ENCODE measurements around the gene AOAH.
"Not testable (repeated sequence)": the region's sequence is repeated elsewhere in the genome, so short reads cannot be mapped to it uniquely, and the experiment has no call there.

The AOAH gene

DNA sequence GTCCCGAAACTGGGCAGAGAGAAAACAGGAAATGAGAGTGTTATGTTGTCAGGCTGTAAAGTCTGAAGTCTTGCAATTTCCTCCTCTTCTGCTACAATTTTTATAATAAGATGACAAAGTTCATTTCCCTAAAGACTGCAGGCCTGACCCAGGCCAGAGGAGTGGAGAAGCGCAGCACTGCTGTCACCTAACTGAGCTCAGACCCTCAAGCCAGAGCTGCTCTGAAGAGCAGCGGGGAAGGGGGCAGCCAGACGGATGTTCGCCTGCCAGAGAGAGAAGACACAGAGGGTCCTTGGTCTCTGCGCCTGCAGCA lies 12.6 kb upstream of the AOAH start:
- DNase-seq, result no peak

DNA sequence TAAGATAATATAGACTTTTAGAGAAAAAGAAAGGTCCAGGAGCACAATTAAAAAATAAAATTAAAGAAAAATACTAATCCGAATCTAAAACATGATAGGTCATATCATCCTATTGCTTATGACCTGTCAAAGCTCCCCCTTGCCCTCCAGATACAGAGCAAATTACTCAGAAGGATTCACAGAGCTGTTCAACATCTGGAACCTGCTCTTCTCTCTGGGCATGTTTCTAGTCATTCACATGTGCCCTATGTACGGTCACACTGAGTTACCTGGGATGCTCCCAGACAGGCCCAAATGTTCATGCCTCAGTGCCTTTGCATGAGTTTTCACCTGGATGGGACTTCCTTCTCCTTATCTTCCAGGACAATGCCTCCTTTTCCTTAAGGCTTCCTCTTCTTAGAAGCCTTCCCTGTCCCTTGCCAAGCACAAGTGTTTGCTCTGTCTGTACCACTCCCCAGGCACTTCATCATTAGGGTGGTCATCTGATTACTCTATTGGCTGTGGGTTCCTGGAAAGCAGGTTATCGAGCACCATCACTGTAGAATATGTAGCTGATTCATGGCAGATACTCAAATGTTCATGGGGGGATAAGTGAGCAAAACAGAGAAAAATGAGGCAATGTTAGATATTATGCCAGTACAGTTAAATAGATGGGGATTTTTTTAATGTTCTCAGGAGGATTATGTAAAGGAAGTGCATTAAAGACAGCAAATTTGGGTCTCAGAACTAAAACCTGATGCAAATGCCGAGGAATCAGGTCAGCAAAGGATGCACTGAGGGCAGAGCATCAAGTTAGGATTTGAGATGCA lies 12.0 kb upstream of the AOAH start:
- DNase-seq, result no peak

DNA sequence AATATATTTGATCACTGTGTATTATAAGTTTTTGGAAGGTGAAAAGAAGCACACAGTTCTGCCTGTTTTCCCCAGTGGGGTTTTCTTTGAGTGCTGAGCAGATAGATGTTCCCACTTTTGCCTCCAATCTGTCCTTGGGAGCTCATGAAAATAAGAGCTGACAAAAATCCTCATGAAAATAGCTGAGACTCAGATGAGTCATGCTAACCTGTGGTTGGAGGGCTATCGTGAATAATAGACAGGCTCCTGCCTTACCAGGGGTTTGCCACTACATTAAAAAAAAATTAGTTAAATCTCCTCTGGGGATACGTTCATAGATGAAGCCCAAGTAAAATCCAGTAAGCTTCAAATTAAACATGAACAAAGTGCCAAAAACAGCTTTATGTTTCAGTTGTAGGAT lies 10.9 kb upstream of the AOAH start:
- DNase-seq, result no peak

DNA sequence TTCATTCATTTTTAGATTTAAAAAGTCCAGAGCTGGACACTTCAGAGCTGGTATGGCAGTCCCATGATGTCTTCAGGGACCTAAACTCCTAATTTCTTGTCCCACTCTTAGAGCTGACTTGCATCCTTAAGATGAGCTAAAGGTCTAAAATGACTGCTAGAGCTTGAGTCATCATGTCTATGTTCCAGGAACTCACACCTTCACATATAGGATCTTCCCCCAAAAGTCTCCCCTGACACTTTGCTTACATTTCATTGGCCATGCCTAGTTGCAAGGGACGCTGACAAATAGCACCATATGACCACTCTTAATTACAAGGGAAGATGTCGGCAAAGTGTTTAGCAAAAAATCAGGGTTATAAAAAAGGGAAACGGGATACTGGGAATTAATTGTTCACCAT lies 10.4 kb upstream of the AOAH start:
- no peak for DNase-seq

DNA sequence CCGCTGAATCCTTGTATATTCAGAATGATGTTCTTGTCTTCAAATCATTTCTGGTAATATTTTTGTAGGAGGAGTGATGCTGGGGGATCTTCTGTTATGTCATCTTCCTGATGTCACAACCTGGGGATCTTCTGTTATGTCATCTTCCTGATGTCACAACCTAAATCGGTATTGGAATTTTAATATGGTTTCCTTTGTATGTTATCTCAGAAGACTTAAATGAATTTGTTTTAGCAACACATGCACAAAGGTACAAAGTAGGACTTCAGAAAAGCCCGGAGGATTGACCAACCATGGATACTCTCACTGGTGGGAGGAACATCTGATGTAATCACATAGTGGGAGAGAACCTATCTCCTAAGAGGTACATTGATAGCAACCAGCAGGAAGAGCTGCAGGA lies 9.1 kb upstream of the AOAH start:
- DNase-seq, result no peak

DNA sequence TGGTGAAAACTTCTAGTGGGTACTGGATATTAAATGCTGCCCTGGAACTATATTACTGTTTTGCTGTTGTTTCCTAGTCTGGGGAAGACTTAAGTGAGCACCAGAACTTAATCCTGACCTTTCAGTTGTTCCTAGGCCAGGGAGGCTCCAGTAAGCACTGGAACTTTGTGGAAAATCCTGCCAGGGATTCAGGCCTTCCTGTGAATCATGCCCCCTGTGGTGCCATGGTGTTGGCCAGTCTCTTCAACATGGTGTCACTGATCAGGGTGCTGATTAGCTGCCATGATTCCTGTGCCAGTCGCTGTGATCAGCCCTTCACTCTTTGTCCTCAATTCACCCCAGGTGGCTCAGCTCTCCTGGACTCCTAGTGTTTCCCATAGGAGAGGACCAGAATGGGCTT lies 8.5 kb upstream of the AOAH start:
- DNase-seq, result no peak

DNA sequence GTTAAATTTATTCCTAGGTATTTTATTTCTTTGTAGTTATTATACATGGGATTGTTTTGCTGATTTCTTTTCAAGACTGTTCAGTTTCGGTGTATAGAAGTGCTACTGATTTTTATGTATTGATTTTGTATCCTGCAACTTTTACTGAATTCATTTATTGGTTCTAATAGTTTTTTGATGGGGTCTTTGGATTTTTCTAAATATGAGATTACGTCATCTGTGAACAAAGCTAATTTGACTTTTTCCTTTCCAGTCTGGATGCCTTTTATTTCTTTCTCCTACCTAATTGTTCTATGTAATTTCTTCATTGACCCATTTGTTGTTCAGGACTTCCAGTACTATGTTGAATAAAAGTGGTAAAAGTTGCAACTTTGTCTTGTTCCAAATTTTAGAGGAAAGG lies 5.8 kb upstream of the AOAH start:
- no peak for DNase-seq

DNA sequence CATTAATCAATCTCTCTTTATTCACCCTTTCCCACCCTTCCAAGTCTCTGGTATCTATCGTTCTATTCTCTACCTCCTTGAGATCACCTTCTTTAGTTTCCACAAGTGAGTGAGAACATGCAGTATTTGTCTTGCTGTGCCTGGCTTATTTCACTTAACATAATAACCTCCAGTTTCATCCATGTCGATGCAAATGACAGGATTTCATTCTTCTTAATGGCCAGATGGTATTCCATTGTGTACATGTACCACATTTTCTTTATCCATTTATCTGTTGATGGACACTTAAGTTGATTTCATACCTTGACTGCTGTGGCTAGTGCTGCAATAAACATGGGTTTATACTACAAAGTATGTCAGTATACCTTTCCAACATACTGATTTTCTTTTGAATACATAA lies 3.8 kb upstream of the AOAH start:
- DNase-seq, result no peak

DNA sequence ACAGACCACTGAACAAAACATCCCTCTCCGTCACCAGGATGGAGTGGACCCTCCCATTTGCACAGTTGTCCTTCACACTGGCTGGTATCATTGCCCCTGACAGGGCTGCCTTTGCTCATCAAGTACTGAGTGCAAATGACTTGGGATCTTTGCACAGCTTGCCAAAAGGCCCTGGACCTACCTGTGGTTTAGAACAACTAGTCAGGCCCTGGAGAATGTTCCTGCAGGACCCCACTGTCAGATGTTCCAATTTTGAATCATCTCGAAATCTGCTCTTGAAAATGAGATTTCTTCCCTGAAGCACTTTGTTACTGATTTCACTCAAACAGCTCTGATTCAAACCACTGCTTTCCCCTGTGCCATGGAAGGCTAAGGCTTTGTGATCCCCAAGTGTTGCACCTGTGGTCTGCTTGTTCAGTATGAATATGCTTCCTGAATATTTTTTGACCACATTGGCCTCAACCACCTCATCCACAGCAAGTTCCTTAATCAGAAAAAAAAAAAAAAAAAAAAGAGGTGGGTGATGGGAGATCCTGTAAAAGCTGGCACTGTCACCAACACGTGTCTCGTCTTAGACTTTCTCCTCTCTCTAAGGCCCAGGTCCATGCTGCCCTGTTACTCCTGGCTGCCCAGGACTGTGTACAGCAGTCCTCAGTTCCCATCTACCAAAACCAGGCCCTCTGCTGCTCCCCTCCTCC lies 2.7 kb upstream of the AOAH start:
- no peak for DNase-seq

DNA sequence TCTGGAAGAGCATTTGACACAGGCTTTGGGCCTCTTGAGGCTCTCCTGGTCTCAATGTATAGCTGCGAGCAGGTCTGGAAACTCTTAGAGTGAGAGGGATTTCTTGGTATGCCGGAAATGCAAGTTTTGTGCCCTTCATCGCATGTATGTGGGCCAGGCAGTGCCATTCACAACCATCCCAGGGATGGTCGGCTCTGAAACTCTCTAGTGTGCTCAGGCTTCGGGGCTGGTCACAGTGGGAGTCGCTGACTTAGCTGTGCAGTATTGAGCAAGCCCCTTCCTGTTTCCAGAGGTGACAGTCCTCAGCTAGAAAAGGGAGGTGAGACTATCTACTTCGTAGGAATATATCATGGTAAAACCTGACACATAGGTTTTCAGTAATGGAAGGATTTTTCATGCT lies 2.0 kb upstream of the AOAH start:
- no peak for DNase-seq

DNA sequence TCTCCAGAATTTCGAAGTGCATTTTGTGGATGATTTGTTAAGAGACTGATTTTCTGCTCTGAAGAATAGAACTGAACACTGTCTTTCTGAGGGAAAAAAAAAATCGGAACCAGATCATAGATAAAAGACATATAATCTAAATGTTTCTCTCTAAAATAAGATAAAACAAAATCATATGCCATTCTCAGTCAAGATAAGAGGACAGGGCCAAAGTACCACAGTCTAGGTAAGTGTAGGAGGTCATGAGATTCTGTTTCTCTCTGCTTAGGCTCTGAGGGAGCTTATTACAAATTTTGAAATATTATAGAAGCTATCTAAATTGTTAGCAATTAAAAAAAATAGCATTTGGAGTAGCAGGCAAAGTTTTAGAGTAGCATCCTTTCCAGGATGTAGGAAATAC lies 702 bp upstream of the AOAH start:
- no peak for DNase-seq

DNA sequence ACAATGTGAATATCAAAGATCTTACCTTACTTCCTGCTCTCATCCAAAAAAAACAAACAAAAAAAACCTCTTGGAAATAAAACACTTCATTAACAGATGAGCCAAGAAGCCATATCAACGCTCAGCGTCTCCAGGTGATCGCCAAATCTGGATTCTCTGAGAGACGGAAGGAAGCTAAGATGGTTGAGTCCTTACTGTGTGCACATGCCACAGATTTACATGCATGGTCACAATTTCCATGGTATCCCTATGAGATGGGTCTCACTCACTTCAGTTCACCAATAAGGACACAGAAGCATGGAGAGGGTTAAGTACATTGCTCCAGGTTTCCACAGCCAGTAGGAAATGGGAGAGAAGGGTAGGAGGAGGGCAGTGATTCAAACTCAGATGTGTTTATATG lies 1.0 kb downstream of the AOAH start:
- DNase-seq, result no peak

DNA sequence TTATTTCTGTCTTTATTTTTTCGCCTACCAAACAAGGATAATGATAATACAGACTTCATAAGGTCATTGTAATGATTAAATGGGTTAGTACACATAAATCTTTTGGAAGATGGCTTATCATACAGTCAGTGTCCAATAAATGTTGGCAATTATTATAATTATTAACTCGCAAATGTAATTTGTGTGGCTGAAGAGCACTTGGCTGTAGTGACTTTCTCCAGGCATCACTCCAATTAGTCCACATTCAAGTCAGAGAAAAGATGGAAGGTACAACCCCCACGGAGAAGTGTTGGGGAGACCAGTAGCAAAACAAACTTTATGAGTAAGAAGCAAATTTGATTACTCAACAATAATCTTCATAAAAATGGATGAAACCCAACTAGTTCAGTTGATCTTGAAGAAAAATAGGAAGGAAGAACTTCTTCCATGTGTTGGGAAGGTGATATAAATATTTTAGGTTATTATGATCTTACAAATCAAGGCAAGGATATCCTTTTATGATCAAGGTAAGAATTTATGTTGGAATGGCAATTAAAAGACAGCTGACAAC lies 5.1 kb downstream of the AOAH start:
- DNase-seq, result no peak

DNA sequence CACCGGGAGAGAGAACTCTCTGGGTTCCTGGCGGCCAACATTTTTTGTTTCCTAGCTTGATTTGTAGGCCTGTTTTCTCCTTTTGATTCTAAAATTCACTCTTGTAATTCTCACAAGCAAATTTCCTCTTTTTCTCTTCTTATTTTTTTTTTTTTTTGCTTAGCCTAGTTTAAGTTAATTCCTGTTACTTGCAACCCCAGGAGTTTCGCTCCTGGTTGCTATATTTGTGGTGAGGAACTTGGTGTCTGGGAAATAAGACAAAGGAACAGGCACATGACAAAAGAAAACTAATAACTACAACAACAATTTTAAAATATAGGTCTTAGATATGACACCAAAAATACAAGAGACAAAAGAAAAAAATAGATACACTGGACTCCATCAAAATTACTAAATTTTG lies 6.7 kb downstream of the AOAH start:
- no peak for DNase-seq

DNA sequence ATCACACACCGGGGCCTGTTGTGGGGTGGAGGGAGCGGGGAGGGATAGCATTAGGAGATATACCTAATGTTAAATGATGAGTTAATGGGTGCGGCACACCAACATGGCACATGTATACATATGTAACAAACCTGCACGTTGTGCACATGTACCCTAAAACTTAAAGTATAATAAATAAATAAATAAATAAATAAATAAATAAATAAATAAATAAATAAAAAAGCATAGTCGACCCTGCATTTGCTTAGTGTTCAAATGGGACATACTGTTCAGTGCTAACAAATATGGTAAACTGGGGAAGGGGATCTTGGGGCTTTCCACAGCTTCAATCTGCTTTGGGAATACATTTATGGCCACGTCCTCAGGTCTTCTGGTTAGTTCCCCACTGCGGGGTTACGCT lies 7.5 kb downstream of the AOAH start:
- DNase-seq, result not testable (repeated sequence)

DNA sequence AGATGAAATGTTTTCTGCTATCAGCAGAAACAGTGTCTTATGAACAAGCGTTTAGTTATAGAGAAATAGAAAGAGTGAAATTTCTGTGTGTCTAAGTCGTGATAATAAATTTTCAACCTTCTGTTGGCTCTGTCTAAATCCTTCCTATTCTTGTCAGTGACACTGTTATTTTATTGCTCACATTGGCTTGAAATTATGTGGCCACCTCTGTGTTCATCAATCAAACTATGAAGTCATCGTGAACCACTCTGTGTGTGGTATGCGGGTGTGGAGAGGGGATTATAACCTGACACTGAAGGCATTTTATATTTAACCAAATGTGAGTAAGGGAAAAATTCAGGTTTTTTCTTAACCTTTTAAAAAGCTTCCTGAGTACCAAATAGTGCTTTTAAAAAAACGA lies 12.3 kb downstream of the AOAH start:
- no peak for DNase-seq

DNA sequence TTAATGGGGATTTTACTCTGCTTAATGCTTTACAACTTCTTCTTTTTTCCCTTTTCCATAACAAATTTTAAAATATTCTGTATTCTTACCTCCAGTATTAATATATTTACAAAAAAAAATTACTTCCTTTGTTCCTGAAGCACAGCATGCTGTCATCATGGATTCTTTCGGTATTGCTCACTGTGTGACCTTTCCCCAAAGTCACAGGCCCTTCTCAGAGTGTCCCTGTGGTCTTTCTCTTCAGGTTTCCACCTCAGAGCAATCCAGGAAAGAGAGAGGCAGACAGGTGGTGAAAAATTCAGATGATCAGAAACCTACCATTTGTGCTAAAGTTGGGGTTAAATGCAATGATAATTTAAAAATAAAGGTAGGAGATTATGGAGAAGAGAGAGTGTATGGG lies 13.0 kb downstream of the AOAH start:
- no peak for DNase-seq

DNA sequence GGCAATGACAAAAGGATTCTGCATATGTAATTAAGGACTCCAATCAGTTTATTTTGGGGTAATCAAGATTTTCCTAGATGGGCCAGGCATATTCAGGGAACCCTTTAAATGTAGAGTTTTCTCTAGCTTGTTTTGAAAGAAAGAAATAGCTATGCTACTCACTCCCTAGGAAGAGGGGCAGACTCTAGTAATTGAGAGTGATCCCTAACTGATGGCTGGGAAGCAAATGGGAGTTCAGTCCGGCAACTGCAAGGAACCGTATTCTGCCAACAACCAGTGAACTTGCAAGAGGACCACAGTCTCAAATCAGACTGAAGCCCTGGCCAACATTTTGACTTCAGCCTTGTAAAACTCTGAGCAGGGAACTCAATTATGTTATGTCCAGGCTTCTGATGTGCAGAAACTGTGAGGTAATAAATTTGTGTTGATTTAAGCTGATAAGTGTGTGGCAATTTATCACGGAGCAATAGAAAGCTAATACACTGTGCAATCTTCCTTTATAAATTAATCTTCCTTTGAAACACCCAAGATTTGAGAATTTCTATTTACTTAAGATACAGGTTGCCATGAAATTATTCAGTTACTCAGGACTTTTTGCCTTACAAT lies 14.0 kb downstream of the AOAH start:
- no peak for DNase-seq

DNA sequence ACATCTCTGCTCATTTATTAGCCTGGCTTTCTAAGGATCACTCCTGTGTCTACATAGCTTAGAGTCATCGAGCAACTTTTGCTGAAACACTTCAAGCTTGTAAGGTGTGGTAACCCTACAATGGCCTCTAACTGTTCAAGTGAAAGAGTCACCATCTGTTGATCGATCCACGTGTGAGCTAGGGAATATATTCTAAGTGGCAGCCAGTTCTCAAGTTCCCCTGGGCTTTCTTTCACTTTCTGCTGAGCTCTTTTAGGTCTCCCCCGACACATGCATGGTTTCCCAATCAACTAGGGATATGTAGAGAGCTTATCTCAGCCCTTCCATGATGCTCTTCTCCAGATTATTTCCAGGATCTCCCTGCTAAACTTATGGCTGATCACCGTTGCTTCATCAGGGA lies 15.5 kb downstream of the AOAH start:
- no peak for DNase-seq

DNA sequence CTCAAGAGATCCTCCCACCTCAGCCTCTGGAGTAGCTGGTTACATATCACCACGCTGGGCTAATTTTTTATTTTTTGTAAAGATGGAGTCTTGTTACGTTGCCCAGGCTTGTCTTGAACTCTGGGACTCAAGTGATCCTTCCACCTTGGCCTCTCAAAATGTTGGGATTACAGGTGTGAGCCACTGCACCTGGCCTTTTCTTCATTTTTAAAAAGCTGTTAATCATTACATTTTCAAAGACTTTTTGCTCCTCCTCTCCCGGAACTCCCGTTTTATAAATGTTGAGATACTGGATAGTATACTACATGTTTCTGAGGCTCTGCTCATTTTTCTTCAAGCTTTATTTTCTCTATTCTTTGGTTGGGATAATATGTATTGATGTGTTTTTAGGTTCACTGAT lies 16.4 kb downstream of the AOAH start:
- no peak for DNase-seq

DNA sequence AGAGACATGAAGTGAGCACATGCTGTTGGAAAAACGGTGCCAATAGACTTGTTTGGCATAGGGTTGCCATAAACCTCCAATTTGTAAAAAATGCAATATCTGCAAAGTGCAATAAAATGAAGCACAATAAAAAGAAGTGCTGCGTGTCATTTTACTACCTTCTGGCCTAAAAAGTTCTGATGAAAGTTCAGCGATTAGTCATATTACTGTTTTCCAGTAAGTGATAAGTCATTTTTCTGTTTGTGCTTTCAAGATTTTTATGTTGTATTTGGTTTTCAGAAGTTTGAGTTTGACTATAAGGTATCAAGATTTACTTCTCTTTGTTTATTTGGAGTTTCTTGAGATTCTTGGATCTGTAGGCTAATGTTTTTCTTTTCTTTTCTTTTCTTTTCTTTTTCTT lies 16.8 kb downstream of the AOAH start:
- no peak for DNase-seq

DNA sequence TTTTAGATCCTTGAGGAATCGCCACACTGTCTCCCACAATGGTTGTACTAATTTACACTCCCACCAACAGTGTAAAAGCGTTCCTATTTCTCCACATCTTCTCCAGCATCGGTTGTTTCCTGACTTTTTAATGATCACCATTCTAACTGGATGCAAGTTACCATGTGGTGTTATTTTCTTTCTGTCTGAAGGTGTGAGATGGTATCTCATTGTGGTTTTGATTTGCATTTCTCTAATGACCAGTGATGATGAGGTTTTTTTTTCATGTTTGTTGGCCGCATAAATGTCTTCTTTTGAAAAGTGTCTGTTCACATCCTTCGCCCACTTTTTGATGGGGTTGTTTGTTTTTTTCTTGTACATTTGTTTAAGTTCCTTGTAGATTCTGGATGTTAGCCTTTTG lies 20.4 kb downstream of the AOAH start:
- DNase-seq, result not testable (repeated sequence)

DNA sequence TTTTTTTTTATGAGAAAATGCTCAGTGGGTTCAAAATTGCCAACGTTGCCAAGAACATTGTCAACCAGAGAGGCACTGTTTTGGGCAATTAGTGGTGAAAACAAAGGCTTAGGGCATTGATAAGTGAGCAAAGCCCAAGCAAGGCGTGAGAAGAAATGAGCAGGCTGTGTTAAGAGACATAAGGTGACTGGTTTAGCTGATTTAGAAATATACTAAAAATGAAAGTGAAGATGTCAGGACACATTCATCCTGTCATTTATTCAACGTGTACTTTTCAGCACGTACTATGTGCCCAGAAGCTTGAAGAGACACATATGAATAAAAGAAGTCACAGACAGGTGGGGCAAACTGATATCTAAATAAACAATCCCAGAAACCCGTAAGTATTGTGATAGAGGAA lies 31.8 kb downstream of the AOAH start:
- no peak for DNase-seq
